NCI-H146 treated with DMSO at 0.1 percent for 48 hours (cell line): Measurements from ENCODE around the gene IL15RA.
"Not testable (repeated sequence)": the region's sequence is repeated elsewhere in the genome, so short reads cannot be mapped to it uniquely, and the experiment has no call there.

Experiments used
- DNase-seq: peaks from one replicate; lab custom pipeline; 2025; ENCODE audit not compliant: unreplicated experiment; lab: John Stamatoyannopoulos, UW

IL15RA gene

GRCh38 chr10:5951721-5952407, 25.5 kb downstream of the IL15RA start:
- DNase-seq = no peak

- no peak for DNase-seq
These were observed 26.1 kb downstream of the IL15RA start for GRCh38 chr10:5951167-5951711.

- peak; percentile 44 for DNase-seq
These were observed 28.2 kb downstream of the IL15RA start for GRCh38 chr10:5949009-5949759.

GRCh38 chr10:5948208-5948585, 29.1 kb downstream of the IL15RA start:
- DNase-seq = no peak

- no peak for DNase-seq
These were observed 29.7 kb downstream of the IL15RA start for GRCh38 chr10:5947471-5948207.

- no peak for DNase-seq
These were observed 30.6 kb downstream of the IL15RA start for GRCh38 chr10:5946786-5947185.

- DNase-seq = not testable (repeated sequence)
These were observed 30.9 kb downstream of the IL15RA start for GRCh38 chr10:5946419-5946775.

GRCh38 chr10:5945561-5946418, 31.6 kb downstream of the IL15RA start:
- DNase-seq = no peak

- DNase-seq = no peak
These were observed 32.2 kb downstream of the IL15RA start for GRCh38 chr10:5945190-5945509.

GRCh38 chr10:5944389-5945189, 32.8 kb downstream of the IL15RA start:
- peak; percentile 81 for DNase-seq

- DNase-seq = peak; percentile 55
These were observed 33.8 kb downstream of the IL15RA start for GRCh38 chr10:5943536-5943935.

- no peak for DNase-seq
These were observed 34.9 kb downstream of the IL15RA start for GRCh38 chr10:5942474-5942873.

GRCh38 chr10:5942001-5942400, 35.3 kb downstream of the IL15RA start:
- DNase-seq = no peak

GRCh38 chr10:5941579-5941978, 35.8 kb downstream of the IL15RA start:
- no peak for DNase-seq

GRCh38 chr10:5940807-5941218, 36.5 kb downstream of the IL15RA start:
- no peak for DNase-seq

GRCh38 chr10:5938291-5938690, 39.1 kb downstream of the IL15RA start:
- DNase-seq = no peak

- DNase-seq = no peak
These were observed 40.3 kb downstream of the IL15RA start for GRCh38 chr10:5937016-5937415.

- DNase-seq = no peak
These were observed 41.7 kb downstream of the IL15RA start for GRCh38 chr10:5935628-5936027.

GRCh38 chr10:5933909-5934546, 43.3 kb downstream of the IL15RA start:
- no peak for DNase-seq

GRCh38 chr10:5932345-5932744, 45.0 kb downstream of the IL15RA start:
- no peak for DNase-seq
